HG03175 (cell line): ENCODE measurements around the gene TYMP.

Source experiments
- ATAC-seq: cut with Tn5 transposase; IDR thresholded peaks from one replicate; pipeline ENCODE4 v1.9.1; 2021; ENCODE audit warnings: mild to moderate bottlenecking, moderate library complexity; ENCODE audit not compliant: unreplicated experiment

Gene TYMP, protein sequence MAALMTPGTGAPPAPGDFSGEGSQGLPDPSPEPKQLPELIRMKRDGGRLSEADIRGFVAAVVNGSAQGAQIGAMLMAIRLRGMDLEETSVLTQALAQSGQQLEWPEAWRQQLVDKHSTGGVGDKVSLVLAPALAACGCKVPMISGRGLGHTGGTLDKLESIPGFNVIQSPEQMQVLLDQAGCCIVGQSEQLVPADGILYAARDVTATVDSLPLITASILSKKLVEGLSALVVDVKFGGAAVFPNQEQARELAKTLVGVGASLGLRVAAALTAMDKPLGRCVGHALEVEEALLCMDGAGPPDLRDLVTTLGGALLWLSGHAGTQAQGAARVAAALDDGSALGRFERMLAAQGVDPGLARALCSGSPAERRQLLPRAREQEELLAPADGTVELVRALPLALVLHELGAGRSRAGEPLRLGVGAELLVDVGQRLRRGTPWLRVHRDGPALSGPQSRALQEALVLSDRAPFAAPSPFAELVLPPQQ

DNA sequence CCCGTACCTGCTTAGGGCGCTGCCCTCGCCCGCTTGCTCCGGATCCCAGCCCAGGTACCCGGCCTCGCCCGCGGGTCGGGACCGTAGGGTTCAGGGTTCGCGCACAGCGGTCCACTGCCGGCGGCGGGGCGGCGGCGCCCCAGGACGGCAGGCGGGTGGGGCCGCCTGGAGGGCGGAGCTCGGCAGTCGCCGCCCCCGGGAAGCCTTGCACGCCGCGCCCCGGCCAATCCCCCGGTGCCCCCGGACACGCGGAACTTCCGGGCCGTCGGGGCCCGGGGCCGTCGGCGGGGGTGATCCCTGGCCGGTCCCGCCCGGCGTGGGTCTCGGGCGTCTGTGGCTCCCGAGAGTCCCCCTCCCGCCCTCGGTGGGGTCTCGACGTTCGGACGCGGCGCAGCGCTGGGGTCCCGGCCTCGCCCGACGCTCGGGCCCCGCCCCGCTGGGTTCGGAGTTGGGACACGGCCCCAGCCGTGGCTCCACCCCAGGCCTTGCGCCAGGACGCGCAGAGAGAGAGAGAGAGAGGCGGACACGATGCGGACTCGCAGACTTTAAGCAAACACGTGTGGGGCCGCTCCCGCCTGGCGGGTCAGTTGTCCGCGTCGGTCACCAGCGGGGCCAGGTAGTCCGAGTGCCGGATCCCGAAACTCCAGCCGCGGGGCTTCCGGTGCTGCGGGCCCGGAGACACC, at the start of gene TYMP:
Gene TYMP, minus strand, starts transcription at position 116 of the 683 bp plus-strand sequence. CDS start 303 bp downstream, outside the sequence.
- ATAC-seq = peak; percentile 24

DNA sequence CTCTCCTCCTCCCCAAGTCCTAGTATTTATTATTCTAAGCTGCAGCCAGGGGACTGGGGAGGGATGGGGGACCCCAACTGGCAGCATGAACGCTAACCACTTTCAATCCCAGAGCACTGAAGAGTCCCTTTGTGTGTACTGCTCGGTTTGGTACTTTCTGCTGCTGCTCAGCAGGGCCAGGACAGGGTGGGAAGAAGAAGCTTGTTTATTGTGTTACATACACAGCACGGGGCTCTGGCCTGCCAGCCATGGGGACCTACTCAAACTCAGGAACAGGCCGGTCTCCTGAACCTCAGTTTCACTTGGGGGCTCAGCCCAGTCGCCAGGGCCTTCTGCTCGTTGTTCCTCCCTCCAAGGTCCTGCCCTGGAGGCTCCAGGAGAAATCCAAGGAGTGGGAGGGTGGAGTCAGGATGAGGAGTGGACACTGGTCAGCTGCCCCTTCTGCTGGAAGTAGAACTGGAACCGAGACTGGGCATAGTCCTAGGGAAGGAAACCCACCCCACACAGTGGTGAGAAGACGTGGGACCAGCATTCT, 49.0 kb upstream of the TYMP start:
- ATAC-seq = no peak

DNA sequence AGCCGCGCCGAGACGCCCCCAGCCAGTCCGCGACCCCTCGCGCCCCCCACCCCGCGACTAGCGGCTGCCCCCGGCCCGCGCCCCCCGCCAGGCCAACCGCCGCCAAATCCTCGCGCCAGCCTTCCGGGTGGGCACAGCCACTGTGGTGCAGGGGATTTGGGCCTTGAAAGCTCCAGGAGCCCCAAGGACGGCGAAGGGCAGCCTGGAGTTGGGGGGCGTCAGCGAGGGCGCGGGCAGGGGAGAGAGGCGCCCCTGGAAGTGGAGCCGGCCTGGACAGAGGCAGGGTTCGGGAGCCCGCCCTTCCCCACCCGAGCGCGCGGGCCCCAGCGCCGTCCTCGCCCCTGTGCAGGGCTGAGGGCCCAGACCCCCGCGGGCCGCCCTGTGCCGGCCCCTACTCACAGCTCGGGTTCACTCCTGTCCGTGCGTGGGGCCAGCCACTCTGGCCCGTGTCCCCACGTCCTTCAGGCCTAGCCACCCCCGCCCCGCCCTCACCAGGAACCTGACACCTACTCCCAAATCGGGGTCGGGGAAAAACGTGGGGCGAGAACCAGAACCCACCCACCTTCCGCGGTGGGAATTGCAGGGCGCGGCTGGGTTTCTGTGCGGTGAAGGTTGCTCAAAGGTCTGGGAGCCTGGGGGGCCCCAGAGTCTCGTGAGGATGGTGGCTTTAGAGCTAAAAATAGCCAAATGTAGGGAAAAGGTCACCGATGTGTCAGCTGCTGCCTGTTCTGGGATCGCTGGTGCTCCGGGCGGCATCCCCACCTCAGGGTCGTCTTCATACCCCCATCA, 48.4 kb upstream of the TYMP start, which contains the start of gene CPT1B:
Gene CPT1B, minus strand, starts transcription at position 441 of the 789 bp plus-strand sequence. CDS start 512 bp downstream, outside the sequence.
- no peak for ATAC-seq

DNA sequence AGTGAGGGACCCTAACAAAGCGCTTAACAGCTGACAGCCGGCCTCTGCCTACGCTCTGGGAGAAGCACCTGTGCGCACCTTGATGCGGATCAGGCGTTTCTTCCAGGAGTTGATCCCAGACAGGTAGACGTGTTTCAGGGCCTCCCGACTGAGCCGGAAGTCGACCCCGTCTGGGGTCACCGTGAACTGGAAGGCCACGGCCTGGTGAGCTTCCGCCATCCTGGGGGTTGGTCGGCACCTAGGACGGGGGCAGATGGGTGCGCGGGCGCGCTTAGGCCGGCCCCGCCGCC, 47.8 kb upstream of the TYMP start:
- no peak for ATAC-seq

DNA sequence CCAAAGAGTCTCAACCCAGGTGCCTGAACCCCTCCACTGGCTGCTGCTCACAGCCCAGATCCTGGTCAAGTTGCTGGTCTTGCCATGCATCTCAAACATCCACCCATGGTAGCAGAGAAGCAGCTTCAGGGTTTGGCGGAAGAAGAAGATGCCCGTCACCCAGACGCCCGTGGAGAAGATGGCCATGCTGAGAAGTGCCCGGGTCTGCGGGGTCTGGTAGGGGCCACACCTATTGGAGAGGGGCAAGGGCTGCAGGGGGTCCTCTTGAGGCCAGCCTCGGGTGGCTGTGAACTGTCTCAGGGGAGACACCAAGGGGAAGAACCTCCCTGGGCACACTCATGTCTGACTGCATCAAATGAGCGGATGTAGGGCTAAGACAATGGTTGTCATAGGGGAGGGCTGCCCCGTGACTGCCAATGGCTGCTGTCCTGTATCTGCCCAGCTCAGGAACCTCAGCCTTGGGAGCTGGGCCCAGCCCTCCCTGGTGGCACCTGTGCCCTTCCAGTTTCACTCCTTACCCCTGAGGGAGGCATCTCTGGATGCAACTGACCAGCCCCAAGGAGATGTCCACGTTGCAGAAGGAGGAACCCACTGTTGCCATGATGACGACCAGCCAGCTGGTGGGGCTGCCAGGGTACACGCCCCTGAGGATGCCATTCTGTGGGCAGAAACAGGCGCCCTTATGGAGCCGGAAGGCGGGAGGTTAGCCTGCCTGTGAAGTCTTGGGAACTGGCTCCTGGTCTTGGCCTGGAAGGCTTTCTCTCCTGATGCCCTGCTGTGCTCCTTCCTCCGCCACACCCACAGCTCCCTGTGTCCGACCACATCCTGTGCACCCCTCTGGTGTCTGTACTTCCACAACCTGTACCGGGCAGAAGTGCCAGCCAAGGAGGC, 47.2 kb upstream of the TYMP start:
- ATAC-seq = no peak

DNA sequence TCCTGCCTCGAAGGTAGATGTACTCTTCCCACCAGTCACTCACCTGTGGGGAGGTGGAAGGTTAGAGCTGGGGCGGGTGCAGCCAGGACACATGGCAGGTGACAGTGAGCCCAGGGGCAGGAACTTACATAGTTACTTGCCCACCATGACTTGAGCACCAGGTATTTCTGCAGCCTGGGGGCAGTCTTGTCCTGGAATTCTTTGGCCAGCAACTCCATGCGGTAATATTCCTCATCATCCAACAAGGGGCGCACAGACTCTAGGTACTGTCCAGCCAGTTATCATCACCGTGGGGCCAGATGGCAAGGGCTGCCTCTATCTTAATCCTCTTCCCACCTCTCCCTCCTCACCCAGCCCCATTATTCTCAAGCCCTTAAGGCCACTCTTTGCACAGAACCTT, 46.3 kb upstream of the TYMP start:
- no peak for ATAC-seq

DNA sequence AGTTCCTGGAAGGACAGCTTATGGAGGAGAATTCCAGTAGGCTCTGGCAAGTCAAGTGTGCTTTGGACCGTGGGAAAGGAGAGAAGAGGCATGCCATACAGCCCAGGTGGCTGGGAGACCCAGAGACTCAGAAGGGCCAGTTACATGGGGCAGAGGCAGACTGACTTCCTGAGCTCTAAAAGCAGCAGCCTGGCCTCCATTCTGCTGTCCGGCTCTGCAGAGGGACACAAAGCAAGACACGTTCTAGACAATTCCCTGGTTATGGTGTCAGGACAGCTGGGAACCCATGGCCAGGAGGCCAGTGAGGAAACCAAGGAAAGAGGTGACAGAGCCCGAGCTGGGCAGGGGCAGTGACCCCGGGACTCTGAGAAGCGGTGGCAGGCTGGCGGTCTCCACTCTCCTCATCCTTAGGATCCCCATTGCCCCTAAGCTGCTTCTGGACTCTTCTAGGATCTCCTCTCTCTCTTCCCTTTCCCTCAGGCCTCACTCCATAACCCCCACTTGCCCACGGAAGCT, 45.7 kb upstream of the TYMP start:
- no peak for ATAC-seq

DNA sequence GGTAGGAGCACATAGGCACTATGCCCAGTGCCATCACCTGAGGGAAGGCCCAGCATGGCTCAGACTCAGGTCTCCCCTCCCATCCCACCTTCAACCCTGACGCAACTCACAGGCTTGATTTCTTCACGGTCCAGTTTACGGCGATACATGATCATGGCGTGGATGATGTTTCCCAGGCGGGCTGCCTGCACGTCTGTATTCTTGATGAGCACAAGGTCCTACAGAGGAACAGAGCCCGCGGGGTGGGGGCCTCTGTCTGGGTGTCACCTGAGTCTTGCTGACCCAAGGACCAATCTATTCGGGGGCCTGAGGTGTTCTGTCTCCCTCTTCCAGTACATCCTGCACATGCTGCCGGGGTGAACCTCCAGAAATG, 44.6 kb upstream of the TYMP start:
- no peak for ATAC-seq

DNA sequence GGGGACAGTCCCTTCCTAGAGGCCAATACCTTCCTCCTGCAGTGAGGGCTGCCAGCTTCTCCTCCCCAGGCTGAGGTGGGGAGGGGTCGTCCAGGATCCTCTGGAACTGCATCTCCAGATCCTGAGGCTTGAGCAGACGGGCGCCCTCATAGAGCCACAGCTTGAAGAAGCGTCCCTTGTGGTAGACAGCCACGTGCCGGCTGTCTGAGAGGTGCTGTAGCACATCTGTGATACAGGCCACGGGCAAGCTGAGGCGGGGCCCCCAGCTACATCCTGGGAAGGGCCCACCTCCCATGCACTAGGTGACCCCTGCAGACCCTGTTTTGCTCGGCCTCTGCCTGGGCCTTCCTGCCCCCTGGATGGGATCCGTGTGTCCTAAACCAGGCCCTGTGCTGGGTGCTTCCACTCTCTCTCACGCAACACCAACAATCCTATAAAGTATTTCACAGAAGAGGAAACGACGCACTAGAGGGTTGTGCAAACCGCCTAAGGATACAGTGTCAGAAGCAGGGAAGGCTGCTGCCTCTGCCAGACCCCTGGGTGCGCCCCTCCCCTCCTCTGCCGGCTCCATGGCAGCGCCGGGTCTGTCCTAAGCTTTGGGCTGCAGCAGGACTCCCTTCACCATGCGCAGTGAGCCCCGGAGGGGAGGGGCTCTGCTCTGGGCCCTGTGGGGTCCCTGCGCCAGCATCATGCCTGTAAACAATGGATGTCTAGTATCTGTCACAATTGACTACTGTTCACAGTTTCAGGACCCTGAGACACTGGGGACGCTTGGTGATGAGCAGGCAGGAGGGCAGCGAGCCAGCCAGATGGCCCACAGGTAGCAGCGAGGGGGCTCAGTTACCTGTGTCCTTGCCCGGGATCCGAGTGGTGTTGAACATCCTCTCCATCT, 43.9 kb upstream of the TYMP start:
- no peak for ATAC-seq

DNA sequence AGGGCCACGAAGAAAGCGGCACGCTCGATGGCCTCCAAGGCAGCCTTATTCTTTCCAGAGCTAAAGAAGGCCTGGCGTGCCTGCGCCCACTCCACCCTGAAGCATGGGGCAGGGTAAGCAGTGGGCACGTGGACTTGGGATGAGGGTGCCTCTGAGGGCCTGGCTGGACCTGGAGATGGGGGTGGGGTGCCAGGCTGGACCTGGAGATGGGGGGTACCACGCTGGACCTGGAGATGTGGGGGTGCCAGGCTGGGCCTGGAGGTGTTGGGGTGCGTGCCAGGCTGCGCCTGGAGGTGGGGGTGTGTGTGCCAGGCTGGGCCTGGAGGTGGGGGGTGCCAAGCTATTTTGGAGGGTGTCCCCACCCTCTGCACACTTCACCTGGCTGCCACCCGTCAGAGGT, 43.2 kb upstream of the TYMP start:
- ATAC-seq = no peak

DNA sequence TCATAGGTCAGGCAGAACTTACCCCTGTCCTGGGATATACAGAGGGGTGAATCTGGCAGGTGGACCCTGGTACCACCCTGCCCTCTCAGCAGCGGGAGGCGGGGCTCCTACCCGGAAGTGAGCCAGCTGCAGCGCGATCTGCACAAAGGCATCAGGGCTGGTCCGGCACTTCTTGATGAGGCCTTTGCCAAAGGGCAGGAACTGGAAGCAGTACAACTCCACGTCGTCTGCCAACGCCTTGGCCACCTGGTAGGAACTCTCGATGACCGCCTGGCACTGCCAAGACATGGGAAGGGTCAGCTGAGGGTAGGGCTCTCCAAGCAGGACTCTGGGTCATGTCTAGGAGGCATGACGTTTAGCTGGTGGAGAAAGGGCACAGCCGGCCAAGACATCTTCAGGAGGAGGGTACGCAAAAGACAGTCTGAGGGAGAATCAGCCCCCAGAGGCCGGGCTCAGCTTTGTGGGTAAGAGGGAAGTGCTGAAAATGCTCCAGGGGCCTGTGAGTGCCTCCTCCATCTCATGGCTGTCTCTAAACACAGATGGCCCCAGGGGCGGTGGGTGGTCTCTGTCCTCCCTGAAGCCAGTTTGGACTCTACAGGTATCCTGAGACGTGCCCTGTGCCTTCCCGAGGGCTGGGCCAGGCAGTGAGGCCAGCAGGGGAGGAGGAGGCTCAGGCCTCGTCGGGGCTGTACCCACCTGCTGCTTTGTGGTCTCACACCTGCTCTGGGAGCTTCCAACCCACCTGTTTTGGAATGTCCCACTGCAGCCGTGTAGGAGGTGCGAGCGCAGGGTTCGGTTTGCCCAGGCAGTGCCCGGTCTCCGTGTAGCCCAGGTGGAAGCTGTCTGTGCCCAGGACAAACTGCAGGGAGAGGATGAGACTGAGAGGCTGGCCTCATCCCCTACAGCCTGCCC, 41.7 kb upstream of the TYMP start:
- no peak for ATAC-seq

DNA sequence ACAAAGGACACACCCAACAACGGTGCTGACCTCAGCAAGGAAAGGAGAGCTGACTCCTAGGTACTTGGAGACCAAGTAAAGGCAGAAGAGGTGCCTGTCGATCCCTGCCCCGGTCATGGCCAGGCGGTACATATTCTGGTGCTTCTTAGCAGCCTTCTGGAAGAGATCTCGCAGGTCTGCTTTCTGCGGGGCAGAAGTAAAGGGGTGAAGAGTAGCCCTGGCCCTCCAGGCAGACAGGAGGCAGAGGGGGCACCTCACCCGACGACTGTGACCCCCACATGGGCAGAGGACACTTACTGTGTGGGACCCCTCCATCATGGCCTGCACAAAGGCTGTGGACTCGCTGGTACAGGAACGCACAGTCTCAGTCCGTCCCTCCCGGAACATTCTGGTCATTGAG, 41.0 kb upstream of the TYMP start:
- ATAC-seq = no peak

DNA sequence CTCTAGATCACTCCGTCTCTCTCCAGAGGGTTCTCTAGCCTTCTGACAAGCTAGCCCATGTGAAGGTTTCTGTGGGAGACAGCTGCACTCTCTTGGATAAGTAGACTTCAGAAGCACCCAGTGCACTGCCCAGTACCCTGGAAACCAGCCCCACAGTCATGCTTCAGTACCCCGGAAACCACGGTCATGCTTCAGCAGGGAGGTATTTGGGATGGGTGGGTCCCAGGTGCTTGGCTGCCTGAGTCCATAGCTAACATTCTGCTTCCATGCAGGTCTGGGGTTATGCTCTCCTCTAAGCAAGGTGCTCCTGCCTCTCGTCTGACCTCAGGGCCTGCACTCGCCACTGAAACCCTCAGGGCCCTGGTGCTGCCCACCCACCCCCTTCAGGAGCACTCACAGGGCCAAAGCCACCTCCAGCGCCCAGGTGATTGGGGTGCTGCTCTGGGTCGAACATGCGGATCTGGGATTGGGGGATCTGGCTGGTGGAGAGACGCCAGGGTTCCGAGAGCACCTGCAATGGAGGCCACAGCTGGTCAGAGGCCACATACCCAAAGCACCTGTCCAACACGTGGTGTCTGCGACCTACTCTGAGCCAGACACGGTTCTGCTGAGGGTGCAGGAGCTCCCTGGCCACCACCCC, 40.2 kb upstream of the TYMP start:
- ATAC-seq = no peak

DNA sequence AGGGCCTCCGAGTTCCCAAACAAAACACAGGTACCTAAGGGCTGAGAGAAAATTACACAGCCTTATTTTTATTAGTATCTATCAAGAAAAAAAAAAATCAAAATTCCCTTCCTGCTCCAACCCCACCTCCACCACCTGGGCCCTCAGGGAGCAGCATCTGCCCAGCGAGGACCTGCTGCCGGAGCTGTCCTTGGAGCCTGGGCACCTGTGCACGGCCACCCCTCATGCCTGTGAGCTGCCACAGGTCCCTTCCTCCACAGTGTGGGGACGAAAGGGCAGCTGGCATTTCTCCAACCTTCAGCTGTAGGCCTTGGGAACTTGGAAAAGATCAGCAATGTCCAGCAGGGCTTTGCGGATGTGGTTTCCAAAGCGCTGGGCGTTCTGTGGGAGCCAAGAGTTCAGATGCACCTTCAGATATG, 39.2 kb upstream of the TYMP start:
- ATAC-seq = no peak

DNA sequence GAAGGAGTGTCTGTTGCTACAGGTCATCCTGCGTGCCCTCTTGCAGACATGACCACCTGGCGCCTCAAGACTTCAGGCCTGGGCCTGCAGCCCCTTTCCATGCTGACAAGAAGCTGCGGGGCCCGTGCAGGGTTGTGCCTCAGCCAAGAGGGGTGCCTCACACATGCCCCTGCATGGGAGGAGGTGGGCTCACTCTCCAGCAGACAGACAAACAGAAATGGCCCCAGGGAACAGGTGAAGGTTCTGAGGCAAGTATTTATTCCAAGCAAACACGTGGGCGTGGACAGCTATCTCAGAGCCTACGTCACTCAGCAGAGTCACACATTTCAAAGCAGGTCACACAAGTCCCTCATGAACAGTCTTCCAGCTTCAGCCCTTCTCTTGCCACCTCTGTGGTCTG, 38.8 kb upstream of the TYMP start:
- no peak for ATAC-seq

DNA sequence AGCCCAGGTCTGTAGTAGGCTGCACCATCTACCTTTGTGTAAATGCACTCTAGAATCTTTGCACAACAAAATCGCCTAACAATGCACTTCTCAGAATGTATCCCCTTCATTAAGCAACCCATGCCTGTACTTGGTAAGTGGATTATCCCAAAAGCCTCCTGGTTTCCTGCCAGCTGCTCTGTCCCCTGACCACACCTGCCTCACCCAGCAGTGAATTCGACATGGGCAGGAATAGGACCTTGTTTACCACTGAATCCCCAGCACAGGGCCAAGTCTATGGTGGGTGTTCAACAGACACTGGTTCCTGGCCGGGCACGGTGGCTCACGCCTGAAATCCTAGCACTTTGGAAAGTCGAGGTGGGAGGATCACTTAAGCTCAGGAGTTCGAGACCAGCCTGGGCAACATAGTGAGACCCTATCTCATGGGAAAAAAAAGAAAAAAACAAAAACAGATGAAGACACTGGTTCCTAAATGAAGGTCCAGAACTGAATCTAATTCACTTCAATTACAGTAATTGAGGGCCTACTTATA, 38.0 kb upstream of the TYMP start:
- no peak for ATAC-seq

DNA sequence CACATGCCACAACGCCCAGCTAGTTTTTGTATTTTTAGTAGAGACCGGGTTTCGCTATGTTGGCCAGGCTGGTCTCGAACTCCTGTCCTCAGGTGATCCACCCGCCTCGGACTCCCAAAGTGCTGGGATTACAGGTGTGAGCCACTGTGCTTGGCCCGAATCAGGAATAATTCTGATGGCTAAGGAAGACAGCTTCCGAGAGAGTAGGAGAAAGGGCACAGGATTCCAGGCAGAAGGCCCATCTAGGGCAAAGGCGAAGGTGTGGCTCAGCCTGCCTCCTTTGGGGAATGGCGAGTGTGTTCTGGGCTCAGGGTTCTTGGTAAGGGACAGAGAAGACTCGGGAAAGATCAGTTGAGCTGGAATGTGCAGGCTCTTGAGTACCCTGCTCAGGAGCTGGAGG, 34.5 kb upstream of the TYMP start:
- no peak for ATAC-seq
